NOMO-1 (cell line): Measurements from ENCODE around the gene TRIM59.

Experiments used
- DNase-seq, 2 experiments: peaks; one replicate each; lab custom pipeline; 2025; ENCODE audit not compliant: unreplicated experiment in 2 of 2; lab: John Stamatoyannopoulos, UW

TRIM59 gene

DNA sequence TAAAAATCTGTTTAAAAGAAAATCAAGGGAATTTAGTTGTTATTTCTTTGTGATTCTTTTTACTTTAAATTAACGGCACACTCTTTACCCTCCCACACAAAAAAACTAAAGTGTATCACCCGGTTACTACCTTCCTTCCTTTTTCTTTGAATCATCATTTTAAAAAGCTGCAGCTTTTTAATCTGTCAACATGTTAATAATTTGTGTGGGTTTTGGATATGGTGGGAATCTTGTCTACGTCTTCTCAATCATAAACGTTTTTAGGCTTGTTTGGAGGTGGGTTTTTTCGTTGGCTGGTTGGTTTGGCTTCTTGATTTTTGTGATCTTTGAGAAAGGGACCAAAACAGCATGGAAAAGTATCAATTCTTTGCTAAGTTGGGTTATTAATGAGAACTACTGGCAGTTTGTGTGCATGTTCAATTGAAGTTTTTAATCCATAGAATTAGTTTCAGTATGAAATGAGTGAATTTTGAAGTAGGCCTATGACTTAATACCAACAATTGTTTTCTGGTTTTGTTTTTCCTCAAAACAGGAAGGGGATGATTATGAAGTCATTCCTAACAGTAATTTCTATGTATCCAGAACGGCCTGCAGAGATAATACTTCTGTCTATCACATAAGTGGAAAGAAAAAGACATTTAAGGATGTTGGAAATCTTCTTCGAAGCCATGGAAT is 45.7 kb downstream of the TRIM59 start:
- no peak for DNase-seq

DNA sequence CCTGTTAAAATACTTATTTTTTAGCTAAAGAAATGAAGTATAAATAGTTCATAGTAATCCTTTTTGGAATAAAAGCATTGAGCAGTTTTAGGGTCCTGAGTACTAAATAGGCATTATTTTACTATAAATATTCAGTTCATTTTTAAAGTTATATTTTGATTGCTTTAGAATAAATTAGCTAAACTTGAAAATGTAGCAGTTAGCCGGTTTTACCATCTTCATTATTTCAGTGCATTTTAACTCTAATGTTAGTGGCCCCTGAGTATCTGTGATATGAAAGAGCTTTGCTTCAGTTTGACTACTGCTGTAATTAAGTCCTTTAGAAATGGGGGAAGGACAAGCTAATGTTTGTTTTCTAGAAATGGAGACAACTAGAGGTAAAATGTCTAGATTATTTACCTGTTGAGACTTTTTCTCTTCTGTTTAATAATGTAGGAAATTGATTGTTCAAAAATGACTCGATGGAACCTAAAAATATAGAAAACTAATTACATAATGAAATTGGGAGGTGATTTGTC is 46.5 kb downstream of the TRIM59 start:
- peak in 1 of 2 experiments; percentile 42 for DNase-seq

DNA sequence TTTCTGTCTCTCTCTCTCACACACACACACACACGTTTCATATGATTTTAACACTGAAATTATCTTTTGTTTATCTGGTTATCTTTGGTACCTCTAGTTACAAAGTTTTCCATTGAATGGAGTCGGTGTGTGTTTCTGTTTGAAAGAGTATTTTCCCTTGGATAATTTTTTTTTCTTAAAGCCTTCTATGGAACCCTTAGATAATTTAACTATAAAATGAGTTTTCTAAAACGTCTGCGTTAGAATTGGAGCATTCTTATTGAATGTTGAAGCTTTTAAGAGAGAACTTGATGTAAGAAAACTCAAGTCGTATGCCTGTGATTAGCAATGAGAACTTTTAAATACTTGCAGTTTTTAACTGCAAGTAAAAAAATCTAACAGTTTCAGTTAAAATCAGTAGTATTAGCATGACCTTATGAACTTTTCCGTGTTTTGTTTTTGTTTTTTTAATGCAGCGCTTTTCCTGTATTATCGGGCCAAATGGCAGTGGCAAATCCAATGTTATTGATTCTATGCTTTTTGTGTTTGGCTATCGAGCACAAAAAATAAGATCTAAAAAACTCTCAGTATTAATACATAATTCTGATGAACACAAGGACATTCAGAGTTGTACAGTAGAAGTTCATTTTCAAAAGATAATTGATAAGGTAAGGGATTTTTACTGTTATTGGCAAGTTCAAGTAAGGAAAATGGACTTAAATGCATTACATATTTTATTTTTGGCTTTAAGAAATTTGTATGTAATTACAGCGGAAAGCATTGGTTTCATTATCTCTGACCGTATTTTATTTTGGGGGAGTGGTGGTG is 47.2 kb downstream of the TRIM59 start:
- no peak for DNase-seq

DNA sequence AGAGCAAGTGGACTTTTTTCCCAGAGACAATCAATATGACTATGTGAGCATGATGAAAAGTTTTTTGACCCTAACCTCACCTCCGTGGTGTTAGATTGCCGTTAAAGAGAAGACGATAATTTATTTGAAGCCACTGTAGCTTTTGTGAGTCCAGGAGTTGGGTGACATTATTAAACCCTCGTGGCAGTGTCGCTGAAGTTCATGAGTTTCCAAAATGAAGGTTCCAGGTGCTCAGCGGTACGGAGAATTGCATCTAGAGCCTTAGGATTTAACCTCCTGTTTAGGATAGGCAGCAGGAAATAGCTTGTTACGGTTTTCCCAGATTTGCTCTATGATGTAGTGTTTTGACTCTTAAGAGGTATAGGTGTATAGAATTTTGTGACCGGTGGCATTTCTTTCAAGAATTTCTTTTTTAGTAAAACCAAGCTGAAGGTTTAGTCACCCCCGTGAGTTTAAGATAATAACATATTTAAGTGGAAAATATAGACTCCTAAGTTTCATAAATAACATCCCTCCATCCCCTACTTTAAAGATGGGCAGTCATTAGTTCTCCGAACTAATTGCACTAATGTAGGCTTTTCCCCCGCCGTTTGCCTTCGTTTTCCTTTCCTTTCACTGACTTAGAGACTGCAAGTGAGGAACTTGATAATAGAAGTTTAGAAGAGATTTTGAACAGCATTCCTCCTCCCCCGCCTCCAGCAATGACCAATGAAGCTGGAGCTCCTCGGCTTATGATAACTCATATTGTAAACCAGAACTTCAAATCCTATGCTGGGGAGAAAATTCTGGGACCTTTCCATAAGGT is 48.1 kb downstream of the TRIM59 start:
- peak; percentile 19 to 62 for DNase-seq

DNA sequence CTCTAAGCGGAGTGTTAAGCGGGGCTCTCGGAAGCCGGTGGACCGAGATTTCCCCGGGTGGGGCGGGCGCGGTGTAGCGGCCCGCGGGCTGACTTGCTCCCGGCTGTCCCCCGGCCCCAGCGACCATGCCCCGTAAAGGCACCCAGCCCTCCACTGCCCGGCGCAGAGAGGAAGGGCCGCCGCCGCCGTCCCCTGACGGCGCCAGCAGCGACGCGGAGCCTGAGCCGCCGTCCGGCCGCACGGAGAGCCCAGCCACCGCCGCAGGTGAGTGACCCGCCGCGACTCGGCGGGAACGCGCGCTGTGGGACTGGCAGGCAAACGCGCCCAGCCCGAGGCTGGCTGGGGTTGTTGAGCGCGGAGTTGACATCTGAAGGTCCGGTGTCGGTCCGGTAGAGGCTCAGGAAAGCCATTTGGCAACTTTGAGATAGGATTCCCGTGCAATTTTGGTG is 48.9 kb downstream of the TRIM59 start:
- no peak for DNase-seq

DNA sequence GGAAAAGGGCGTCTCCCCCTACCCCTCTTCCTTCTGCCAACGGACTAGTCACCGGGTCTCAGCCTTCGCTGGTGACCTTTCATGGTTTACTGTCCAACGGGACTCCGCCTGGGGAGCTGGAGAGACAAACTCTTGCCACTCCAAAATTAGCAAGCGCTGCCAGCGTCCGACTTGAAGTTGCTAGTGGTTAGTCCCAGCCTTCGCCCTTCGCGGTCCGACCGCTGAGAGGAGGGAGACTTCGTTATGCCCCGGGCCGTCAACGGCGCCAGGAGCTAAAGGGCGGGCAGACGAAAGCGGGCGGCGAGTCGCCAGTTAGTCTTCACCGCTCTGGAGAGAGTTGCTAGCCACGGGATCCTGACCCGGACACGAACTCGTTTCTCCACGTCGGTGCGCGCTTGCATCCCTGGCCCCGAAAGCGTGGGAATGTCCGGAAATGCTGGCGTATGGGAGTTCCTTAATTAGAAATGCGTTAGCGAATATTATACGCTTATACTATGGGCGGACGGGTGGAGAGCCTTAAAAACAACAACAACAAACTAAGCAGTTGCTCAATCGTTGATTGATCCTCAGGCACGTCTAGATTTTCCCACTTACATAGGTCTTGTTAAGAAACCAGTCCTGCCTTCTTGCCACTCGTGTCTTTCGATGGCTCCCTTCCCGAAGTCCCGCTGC is 49.4 kb downstream of the TRIM59 start:
- peak in 1 of 2 experiments; percentile 61 for DNase-seq

DNA sequence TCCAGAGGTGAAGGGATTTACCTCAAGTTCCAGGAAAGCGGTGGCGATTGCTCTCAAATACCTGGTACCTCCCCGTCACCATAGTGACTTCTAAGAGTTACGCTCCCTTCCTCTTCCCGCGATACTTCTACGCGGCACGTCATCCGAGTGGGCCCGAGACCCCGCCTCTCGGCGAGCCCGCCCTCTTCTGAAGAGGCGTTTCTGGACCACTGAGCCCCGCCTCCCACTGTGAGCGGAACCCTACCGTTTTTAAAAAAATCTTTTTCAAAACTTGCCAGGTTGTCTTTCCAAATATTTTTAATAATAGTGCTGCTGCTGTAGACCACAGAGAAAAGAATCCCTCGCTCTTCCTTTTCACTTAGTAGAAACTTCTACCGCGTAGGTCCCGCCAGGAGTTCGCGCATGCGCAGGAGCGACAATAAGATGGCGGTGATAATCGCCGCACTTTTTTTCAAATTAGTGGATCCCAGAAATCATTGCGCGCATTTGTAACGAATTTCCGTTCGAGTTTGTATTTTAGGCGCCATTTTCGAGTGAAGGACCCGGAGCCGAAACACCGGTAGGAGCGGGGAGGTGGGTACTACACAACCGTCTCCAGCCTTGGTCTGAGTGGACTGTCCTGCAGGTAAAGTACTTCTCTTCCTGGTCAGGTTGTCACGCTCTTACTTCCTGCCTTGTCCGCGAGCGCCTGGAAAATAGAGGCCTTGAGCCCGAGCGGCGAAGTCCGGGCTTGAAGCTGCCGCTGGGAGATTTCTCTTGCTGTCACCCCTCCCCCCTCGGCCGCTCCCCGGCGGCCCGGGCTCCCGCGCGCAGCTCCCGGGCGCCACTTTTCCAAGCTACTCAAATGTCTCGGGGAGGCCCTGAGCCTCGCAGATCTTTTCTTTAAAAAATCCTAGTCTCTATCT is 50.2 kb downstream of the TRIM59 start, which contains the start of the genes IFT80 and SMC4:
Gene IFT80 (minus strand): TSS at position 101 of the 905 bp plus-strand sequence. CDS start 14,625 bp downstream, outside the sequence.
Gene SMC4 (plus strand): TSS at position 526 of the 905 bp plus-strand sequence. CDS start 1,177 bp downstream, outside the sequence.
- DNase-seq, result peak; percentile 93 to 99

DNA sequence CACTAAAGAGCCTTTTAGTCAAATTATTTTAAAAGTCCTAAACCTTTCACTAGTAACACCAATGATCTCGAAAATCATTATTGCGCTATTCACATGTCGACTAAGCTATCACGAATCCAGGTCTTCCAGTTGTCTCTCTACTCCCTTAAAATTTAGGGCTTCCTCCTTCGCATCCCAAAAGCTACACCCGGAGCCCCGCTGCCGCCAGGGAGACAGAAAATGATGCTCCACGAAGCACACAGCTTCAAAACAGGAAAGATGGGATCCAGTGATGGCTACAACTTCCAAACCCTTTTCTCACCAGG is 50.8 kb downstream of the TRIM59 start:
- DNase-seq, result no peak

DNA sequence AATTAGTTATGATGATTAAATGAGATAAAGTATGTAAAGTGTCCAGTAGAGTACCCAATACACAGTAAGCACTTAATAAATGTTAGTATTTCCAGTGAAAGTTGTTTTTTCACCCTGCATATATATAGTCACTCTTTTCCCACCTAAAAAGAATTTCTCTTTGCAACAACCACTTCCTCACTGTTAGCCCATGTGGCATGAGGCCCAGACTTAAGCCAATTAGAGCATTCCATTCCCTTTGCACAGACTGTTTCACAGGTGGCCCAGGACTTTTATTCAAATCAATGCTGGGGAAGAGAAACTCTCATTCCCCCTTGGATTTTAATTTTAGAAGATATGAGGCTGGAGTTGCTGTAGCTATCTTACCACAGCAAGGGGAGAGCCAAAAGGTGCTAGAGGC is 54.3 kb downstream of the TRIM59 start:
- no peak for DNase-seq

DNA sequence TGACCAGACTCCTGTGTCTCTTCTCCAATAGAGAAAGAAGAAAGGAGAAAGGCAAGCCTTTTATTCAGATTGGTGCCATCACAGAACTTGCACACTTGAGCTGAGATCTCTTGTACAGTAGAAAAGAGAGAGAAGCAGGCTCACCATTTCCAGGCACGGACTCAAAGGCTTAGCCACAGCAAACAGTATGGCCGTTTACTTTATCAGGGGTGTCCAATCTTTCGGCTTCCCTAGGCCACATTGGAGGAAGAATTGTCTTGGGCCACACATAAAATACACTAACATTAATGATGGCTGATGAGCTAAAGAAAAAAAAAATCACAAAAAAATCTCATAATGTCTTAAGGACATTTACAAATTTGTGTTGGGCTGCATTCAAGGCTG is 55.6 kb downstream of the TRIM59 start:
- DNase-seq, result no peak

DNA sequence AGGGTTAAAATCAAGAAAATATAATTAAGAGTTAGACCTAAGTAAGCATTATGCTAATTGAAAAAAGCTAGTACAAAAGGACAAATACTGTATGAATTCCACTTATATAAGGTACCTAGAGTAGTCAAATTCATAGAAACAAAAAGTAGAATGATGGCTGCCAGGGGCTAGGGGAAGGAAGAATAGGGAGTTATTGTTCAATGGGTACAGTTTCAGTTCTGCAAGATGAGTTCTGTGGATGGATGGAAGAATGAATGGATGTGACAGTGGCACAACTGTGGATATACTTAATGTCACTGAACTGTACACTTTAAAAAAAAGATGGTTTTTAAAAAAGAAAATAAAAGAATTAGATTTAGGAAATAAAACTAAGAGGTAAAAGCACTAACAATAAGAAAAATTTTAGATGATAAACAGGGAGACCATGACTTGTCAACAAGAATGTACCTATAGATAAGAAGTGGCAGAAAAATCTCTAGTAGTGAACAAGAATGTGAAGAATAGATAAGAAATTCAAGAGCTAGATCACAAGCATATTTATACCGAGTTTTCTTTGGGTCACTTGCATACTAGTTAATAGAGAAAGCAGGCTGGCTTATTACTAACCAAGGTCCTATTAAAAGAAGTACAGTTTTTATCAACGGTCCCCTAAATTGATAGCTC is 56.1 kb downstream of the TRIM59 start:
- no peak for DNase-seq

DNA sequence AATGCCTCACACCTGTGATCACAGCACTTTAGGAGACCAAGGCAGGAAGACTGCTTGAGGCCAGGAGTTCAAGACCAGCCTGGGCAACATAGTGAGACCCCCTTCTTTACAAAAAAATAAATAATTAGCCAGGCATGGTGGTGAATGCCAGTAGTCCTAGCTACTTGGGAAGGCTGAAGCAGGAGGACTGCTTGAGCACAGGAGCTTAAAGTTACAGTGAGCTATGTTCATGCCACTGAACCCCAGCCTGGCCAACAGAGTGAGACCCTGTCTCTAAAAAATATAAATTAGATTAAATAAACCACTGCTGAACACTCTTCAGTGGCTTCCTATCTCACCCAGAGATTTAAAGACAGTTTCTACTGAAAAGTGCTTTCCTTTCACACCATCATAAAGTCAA is 56.8 kb downstream of the TRIM59 start:
- DNase-seq, result no peak

DNA sequence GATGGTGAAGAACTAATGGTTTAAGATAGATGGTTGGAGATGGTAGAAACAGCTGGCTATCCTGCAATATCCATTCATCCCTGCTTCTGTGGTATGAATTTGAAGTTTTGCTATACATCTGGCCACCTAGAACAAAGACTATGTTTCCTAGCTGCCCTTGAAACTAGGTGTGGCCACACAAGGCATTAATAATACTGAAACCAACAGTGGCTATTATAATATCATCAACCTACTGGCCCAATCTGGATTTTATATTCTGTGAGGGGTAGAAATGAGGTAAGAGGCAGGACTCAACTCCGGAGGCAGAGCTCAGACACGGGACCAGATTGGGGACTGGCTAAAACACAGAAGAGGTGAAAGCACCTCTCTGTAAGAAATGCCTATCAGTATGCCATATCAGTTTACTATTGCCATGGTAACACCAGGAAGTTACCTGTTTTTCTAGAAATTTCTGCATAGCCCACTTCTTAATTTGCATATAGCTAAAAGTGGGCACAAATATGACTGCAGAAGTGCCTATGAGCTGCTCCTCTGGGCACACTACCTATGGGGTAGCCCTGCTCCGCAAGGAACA is 58.9 kb downstream of the TRIM59 start:
- DNase-seq, result no peak
